HG02642 (cell line): ENCODE measurements around the gene RAB1B.
"Not testable (repeated sequence)": the region's sequence is repeated elsewhere in the genome, so short reads cannot be mapped to it uniquely, and the experiment has no call there.

Source experiments
- ATAC-seq: cut with Tn5 transposase; IDR thresholded peaks from one replicate; pipeline ENCODE4 v1.9.1; 2021; ENCODE audit warnings: mild to moderate bottlenecking; ENCODE audit not compliant: unreplicated experiment, poor library complexity

The RAB1B gene

DNA sequence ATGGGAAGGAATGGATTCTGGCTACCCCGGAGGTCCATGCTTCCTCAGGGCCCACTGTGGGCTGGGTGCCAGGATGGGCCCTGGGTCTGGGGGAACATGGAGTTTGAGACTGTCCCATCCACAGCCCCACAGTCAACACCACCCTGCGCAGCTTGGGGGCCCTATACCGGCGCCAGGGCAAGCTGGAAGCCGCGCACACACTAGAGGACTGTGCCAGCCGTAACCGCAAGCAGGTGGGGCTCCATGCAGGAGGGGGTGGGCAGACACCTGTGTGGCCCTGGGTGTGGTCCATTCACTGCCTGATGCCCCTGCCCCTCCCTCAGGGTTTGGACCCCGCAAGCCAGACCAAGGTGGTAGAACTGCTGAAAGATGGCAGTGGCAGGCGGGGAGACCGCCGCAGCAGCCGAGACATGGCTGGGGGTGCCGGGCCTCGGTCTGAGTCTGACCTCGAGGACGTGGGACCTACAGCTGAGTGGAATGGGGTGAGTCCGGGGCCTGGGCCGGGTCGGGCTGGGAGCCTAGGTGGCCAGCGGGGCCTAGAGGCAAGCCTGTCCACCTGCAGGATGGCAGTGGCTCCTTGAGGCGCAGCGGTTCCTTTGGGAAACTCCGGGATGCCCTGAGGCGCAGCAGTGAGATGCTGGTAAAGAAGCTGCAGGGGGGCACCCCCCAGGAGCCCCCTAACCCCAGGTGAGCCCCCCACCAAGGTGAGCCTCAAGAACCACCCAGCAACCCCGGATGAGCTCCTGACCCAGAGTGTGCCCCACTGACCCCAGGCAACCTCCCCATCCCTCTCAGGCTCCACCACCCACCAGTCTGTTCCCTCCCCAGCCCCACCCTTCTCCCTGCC lies 2.7 kb upstream of the RAB1B start:
- no peak for ATAC-seq

DNA sequence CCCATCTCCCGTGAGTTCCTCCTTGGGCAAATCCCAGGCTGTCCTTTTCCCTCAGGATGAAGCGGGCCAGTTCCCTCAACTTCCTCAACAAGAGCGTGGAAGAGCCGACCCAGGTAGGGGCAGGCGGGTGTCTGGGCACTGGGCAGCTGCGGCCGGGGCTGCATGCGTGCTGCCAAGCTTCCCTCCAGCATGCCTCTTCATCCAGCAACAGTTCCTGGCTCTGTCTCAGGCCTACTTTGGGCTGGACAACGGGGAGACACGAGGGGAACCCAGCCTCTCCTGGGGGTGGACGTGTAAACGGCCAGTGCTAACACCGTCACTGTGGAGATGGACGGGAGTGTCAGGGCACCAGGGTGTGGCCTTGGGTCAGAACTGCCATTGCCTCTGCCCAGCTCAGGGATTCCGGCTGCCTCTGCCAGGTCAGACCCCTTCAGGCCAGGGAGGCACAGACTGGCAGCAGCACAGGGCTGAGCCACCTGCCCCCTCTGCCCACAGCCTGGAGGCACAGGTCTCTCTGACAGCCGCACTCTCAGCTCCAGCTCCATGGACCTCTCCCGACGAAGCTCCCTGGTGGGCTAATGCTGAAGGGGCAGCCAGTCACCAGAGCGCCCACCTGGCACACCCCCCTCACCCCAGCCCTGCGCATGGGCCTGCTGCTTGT lies 1.9 kb upstream of the RAB1B start:
- no peak for ATAC-seq

DNA sequence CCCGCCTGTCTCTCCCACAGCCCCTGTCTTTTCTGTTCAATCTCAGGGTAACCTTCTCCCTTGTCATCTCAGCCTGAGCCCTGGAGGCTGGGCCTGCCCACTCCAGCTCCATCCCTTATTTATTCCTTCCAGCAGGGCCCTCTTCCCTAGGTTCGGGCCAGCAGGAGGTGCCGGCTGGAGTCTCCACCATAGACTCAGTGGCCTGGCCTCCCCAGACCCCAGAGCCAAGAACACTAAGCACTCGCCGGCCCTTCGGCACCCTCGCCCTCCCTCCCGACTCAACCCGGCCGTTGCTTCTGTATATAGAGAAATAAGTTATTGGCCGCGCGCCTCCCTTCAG lies 1.4 kb upstream of the RAB1B start:
- no peak for ATAC-seq

DNA sequence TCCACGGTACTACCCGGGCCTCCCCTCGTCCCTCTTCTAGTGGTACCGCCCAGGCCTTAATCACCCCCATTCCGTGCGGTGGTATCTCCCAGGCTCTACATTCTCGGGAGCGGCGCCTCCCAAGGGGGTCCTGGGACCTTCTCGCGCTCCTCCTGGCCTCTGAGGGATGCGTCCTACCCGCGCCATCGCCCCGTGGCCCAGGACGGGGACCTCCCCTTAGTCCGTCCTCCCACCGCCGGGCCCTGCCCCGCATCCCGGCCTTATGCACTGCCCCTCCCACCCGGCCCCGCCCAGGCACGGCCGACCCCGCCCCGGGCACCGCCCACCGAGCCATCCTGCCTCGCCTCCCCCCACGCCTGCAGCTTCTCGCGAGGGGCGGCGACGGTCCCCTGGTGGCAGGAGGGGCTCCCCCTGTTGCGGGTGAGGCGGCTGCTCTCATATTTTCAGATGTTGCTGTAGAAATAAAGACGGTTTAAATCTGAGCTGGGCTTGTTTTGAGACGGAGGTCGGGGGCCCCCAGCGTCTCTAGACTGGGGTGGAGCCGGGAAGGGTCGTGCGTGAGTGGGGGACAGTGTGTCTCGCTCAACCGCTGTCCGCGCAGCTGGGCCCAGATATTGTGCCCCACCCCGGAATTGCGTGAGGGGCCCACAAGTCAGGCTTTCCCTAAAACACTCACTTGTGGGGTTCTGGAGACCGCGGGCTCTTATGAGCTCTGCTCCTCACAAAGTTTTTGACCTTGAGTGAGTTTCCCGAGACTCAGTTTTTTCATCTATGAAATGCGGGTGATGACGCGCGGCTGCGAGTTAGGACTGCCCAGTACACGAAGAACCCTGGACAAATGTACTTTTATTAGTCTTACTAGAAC lies 828 bp upstream of the RAB1B start:
- peak; percentile 47 for ATAC-seq

DNA sequence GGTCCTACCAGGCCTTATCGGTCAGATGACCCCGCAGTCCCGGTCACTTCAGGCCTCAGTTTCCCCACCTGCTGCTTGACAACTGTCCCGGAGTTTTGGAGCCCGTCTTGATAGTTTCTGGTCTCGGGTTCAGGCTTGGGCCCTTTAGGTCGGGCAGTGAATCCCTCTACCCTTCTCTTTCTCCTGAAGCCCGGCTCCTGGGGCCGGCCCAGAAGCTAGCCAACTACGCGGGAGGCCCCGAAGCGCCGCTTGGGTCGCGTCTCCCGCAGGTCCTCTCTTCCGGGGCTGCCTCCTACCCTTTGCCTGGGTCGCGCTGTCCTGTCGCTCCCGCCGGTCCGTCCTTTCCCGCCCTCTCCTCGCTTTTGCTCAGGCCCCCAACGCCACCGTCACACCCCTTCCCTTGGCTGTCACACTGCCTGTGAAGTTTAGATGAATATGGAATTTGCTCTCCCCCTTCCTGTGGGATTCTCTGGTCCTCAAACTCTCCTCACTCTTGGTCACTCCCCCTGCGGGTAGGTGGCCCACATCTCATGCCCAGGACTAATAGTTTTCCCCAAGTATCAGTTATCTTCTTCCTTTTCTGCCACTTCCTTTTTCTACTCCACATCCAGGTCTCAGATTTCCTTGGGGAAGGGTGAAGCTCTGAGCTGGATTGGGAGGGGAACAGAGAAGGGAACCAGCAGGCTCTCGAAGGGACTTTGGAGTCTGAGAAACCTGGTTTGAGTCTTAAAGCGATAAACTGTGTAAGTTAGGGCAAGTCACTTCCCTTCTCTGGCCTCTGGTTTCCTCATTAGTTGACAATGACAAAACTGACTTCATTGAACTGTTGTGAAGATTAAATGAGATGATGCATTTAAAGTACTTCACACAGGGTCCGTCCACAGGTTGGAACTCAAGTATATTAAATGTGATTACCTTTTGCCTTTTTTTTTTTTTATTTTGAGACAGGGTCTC lies 790 bp downstream of the RAB1B start:
- ATAC-seq: no peak

DNA sequence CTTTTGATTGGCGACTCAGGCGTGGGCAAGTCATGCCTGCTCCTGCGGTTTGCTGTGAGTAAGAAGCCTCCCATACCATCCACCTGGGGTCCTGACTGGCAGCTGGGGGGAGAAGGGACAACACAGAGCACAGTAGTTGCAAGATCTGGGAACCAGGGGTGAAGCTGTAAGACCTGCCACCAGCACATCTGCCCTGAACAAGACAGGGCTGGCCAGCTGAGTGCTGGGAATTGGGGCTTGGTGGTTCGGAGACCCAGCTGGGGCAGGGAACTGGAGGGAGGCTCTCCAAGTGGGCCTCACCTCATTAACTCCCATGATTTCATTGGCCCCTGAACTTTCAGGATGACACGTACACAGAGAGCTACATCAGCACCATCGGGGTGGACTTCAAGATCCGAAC lies 3.4 kb downstream of the RAB1B start:
- no peak for ATAC-seq

DNA sequence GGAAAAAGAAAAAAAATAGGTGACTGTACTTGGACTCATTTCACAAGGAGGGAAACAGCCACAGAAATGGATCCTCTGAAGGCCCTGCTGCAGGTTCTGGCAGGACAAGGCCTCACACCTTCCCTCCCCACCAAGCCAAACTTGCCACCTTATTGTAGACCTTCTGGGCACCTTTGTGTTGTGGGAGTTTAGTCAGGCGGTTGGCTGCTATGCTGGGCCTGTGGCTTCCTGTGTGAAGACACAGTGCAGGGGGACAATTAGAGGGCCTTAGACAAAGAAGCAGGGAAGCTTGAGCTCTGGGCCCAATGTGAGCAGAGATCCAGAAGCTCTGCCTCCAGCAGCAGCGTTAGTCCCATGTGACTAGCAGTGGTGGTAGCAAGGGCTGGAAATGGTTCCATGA lies 4.2 kb downstream of the RAB1B start:
- ATAC-seq: no peak

DNA sequence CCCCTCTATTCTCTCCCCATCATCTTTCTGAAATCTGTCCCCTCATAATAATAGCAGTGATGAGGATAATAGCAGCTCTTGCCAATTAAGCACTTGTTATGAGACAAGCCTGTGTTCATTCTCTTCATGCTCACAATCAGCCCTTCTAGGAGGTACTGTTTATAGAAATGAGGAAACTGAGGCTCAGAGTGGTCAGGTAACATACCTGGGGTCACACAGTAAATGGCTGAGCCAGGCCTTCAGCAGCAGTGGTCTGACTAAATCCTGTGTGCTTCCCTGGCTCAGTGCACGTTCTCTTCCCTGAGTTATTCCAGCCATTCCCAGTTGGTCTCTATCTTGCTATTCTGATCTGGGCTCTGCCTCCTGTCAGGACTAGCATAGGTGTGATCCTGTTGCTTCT lies 5.8 kb downstream of the RAB1B start:
- no peak for ATAC-seq

DNA sequence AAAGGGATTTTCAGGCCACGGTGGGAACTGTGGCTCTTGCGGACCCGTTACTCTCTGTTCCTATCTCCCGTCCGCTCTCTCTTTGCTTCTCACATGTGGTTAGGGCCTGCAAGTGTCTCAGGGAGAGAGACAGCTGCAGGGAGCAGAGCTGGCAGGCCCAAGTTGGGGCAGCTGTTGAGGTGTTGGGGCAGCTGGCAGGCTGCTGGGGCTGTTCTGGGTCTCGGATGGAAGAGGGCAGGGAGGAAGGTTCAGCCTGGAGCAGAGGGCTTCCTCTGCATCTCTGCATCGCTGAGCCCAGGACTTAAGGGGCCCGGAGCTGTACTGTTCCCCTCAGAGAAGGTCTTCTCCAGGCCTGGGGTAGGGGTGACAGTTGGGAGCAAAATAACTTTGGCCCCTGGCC lies 7.0 kb downstream of the RAB1B start:
- no peak for ATAC-seq

DNA sequence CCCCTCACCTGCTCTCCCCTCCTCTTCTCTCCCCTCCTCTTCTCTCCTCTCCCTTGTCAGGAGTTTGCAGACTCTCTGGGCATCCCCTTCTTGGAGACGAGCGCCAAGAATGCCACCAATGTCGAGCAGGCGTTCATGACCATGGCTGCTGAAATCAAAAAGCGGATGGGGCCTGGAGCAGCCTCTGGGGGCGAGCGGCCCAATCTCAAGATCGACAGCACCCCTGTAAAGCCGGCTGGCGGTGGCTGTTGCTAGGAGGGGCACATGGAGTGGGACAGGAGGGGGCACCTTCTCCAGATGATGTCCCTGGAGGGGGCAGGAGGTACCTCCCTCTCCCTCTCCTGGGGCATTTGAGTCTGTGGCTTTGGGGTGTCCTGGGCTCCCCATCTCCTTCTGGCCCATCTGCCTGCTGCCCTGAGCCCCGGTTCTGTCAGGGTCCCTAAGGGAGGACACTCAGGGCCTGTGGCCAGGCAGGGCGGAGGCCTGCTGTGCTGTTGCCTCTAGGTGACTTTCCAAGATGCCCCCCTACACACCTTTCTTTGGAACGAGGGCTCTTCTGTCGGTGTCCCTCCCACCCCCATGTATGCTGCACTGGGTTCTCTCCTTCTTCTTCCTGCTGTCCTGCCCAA lies 7.7 kb downstream of the RAB1B start:
- no peak for ATAC-seq

DNA sequence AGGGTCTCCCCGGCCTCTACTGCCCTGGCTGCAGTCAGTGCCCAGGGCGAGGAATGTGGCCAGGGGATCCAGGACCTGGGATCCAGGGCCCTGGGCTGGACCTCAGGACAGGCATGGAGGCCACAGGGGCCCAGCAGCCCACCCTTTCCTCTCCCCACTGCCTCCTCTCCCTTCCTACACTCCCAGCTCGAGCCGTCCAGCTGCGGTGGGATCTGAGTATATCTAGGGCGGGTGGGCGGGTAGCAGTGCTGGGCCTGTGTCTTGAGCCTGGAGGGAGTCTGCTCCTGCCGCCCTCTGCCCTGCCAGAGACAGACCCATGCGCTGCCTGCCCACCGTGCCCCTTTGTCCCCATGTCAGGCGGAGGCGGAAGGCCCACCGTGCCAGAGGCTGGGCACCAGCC lies 8.2 kb downstream of the RAB1B start:
- not testable (repeated sequence) for ATAC-seq

DNA sequence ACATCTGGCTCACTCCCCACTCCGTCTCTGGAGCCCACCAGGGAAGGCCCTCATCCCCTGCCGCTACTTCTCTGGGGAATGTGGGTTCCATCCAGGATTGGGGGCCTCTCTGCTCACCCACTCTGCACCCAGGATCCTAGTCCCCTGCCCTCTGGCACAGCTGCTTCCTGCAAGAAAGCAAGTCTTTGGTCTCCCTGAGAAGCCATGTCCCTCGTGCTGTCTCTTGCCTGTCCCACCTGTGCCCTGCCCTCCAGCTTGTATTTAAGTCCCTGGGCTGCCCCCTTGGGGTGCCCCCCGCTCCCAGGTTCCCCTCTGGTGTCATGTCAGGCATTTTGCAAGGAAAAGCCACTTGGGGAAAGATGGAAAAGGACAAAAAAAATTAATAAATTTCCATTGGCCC lies 8.6 kb downstream of the RAB1B start:
- not testable (repeated sequence) for ATAC-seq

DNA sequence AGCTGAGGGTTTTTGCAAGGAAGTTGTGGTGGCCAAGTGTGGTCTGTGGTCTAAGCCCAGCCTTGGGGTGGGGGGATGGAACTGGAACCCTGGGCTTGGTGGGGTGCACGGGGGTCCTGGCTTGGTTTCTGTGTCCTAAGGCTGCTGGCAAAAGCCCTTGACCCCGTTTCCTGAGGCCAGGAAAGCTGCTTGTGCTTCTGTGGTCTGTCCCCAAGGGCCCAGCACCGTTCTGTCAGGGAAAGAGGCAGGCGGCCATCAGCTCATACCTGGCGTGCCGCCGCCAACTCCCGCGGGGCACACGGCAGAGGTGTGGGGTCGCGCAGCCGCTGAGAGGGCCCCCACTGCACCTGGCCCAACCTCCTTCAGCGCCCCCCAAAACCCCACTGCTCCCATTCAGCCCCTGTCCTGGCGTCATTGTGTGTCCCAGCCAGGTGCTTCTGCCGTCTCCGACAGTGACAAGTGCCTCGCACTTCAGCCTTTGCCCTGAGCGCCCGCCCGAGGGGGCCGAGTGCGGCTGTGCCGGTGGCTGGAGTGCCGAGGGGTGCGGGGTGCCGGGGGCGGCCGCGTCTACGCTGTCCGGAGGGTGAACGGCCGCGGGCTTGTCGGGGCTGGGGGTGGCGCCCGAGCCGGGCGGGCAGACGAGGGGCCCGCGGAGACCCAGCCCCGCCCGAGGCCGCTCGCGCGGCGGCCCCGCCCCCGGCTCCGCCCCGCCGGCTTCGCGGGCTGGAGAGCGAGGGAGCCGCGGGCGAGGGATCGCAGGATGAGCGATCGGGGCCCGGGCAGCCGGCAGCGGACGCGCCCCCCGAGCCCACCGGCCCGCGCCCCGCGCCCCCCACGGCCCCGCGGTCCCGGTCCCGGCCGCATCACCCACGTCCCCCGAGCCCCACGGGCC lies 9.3 kb downstream of the RAB1B start, which contains the start of gene CNIH2:
CNIH2 (plus strand) TSS at position 705 of the 892 bp plus-strand sequence. CDS start 282 bp downstream, outside the sequence.
- ATAC-seq: no peak

DNA sequence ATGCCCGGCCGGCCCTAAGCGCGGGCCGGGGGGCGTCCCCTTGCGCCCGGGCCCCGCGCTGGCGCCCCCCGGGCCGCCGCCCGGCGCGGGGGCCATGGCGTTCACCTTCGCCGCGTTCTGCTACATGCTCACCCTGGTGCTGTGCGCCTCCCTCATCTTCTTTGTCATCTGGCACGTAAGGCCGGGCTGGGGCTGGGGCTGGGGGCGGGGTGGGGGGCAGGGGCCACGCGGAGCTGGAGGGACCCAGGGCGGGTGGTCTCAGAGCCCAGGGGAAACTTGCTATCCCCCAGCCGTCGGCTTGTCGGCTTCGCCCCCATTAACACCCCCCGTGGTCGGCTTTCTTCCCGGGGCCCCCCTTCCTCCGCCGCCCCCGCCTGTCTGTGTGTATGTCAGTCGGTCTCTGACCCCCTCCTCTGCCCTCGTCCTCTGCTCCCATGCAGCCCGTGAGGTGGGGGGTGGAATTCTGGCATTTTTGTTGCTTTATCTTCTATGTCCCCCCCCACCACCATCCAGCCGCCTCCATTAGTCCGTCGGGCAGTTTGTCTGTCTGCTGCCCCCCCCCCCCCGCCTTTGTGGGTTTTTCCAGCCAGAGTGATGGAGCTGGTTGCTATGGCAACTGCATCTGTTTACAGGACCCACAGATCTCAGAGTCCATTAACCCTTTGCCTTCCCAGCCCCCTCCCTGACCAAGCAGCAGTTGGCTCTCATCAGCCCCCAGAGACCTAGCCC lies 10.1 kb downstream of the RAB1B start:
- ATAC-seq: no peak

DNA sequence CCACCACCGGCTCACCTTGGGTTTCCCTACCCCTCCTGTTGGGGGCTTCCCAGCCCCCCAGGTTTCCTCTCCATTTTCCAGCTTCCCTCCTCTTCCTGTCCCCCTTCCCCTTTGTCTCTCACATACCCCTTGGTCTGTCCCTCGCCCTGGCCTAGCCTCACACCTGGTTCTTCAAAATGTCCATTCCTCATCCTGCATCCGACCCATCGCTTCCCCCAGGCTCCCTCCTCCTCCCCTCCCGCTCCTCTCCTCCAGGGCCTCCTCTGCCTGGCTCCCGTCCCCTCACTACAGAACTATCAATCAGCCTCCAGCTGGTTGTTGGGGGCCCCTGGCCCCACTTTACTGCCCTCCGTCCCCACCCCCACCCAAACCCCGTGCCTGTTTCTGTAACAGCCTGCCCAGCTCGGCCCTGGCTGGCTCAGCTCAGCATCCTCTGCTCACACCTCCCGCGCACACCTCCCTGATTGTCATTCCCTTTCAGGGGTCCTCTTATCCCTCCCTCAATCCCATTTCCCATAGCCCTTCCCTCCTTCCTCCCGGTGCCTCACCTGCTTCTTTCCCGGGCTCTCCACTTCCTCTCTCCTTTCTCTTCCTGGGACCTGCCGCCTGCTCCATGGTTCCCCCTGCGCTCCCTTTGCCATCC lies 10.8 kb downstream of the RAB1B start:
- no peak for ATAC-seq

DNA sequence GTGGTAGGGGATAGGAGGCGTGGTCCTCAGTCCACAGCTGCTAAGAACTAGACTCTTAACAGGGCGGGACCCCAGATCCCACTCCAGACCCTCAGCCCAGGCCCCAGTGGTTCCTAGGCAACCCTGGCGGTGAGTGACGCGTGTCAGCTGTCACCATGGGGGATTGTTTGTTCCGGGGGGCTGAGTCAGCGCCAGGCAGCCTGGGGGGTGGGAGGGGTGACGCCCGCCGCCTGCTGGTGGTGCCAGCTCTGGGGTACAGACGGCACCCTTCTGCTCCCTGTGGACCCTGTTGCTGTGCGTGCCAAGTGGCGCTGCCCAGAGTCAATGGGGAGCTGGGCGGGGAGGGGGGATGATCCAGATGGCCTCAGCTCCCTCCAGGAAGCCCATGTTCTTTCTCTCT lies 12.0 kb downstream of the RAB1B start:
- no peak for ATAC-seq

DNA sequence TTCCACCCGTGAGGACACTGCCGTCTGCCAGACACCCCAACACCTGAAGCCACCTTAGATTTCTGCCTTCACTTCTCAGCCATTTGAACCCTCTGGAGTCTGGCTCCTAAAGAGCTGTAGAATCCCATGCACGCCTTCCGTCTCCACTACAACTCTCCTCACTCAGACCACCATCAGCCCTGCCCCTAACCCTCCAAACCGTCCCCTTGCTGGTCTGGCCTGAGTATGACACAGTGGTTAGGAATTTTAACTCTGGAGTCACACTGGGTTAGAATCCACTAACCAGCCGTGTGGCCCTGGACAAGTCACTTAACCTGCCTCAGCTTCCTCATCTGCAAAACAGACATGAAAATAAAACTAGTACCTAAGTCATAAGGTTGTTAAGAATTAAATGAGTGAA lies 12.6 kb downstream of the RAB1B start:
- ATAC-seq: no peak
